ENCODE results near the gene PTGIR. TPM values are rescaled to one million over a fixed set of nuclear protein-coding genes. Genes with fewer than 3 reads are reported as not detected.

Gene PTGIR
- total RNA-seq, 1 experiment from 2014 or later, result not detected

DNA sequence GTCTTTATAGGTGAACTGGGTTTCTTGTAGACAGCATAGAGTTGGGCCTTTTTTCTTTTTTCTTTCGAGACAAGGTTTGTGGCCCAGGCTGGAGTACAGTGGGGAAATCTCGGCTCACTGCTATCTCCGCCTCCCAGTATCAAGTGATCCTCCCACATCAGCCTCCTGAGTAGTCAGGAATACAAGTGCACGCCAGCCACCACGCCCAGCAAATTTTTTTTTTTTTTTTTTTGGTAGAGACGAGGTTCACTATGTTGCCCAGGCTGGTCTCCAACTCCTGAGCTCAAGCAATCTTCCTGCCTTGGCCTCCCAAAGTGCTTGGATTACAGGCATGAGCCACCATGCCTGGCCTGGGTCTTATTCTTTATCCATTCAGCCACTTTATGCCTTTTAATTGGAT, 28.9 kb downstream of the PTGIR start:
- Histone ChIP-seq H3K9me3 (ENCODE audit: low read depth, low read length, poor library complexity, severe bottlenecking) (peaks cover 10% of the 10 kb centered on the region), H3K36me3 (ENCODE audit: insufficient read depth, low read length, poor library complexity, severe bottlenecking) (no peaks in the 10 kb centered on the region), H3K4me1 (ENCODE audit: insufficient read depth, low read length, poor library complexity, severe bottlenecking) (no peaks in the 10 kb centered on the region), H3K27ac (ENCODE audit: low read depth, low read length, poor library complexity, severe bottlenecking) (no peak overlapping the region), H3K4me3 (ENCODE audit: low read depth, low read length, poor library complexity, severe bottlenecking) (no peak overlapping the region), H3K27me3 (replicated peaks; ENCODE audit: insufficient read depth, low read depth, low read length, poor library complexity) (no peaks in the 10 kb centered on the region)
- BruUV-seq (replicated peaks), result no TSS peak
- ChIA-PET CTCF (interaction anchor here (0.6 to 0.7 kb wide), 2 partner anchors 779 to 855 kb away, joined by 5 to 10 read pairs; no protein-coding TSS in a partner anchor), POLR2A (ENCODE audit: low non-redundant PET) (no interaction called here)
- intact Hi-C loops (cut with micrococcal nuclease; ENCODE audit: unreplicated experiment), result no loop called here
- TF ChIP-seq EZH2 (IDR thresholded peaks at IDR 0.05; ENCODE audit: borderline replicate concordance, low read depth, low read length, poor library complexity, severe bottlenecking) (no peak), CTCF (conservative IDR thresholded peaks at IDR 0.05; ENCODE audit: low read depth, low read length) (no peak)
- no peak for DNase-seq (ENCODE audit: low spot score)

GRCh38 chr19:46591870-46592269, 33.0 kb downstream of the PTGIR start:
- no peak for DNase-seq (ENCODE audit: low spot score)
- no peaks in the 10 kb centered on the region for H3K9me3 ChIP-seq (ENCODE audit: low read depth, low read length, poor library complexity, severe bottlenecking)
- H3K27ac ChIP-seq (ENCODE audit: low read depth, low read length, poor library complexity, severe bottlenecking), result no peak overlapping the region
- POLR2A ChIA-PET (ENCODE audit: low non-redundant PET), result no interaction called here
- no peak overlapping the region for H3K4me3 ChIP-seq (ENCODE audit: low read depth, low read length, poor library complexity, severe bottlenecking)
- H3K27me3 ChIP-seq (replicated peaks; ENCODE audit: insufficient read depth, low read depth, low read length, poor library complexity), result no peaks in the 10 kb centered on the region
- CTCF ChIA-PET, result no interaction called here
- intact Hi-C loops (cut with micrococcal nuclease; ENCODE audit: unreplicated experiment), result no loop called here
- no peaks in the 10 kb centered on the region for H3K4me1 ChIP-seq (ENCODE audit: insufficient read depth, low read length, poor library complexity, severe bottlenecking)
- no TSS peak for BruUV-seq (replicated peaks)
- TF ChIP-seq CTCF (conservative IDR thresholded peaks at IDR 0.05; ENCODE audit: low read depth, low read length) (no peak), EZH2 (IDR thresholded peaks at IDR 0.05; ENCODE audit: borderline replicate concordance, low read depth, low read length, poor library complexity, severe bottlenecking) (no peak)
- no peaks in the 10 kb centered on the region for H3K36me3 ChIP-seq (ENCODE audit: insufficient read depth, low read length, poor library complexity, severe bottlenecking)

GRCh38 chr19:46591254-46591653, 33.6 kb downstream of the PTGIR start:
- CTCF ChIA-PET, result no interaction called here
- Histone ChIP-seq H3K27me3 (replicated peaks; ENCODE audit: insufficient read depth, low read depth, low read length, poor library complexity) (no peaks in the 10 kb centered on the region), H3K4me3 (ENCODE audit: low read depth, low read length, poor library complexity, severe bottlenecking) (no peak overlapping the region), H3K27ac (ENCODE audit: low read depth, low read length, poor library complexity, severe bottlenecking) (no peak overlapping the region), H3K9me3 (ENCODE audit: low read depth, low read length, poor library complexity, severe bottlenecking) (no peaks in the 10 kb centered on the region), H3K4me1 (ENCODE audit: insufficient read depth, low read length, poor library complexity, severe bottlenecking) (no peaks in the 10 kb centered on the region), H3K36me3 (ENCODE audit: insufficient read depth, low read length, poor library complexity, severe bottlenecking) (no peaks in the 10 kb centered on the region)
- TF ChIP-seq CTCF (conservative IDR thresholded peaks at IDR 0.05; ENCODE audit: low read depth, low read length) (no peak), EZH2 (IDR thresholded peaks at IDR 0.05; ENCODE audit: borderline replicate concordance, low read depth, low read length, poor library complexity, severe bottlenecking) (no peak)
- BruUV-seq (replicated peaks), result no TSS peak
- no peak for DNase-seq (ENCODE audit: low spot score)
- POLR2A ChIA-PET (ENCODE audit: low non-redundant PET), result no interaction called here
- intact Hi-C loops (cut with micrococcal nuclease; ENCODE audit: unreplicated experiment), result no loop called here

Data from A673 (cell line).